H9 (cell line): ENCODE data around the gene LBH. TPM values are rescaled to one million over a fixed set of nuclear protein-coding genes. Genes with fewer than 3 reads are reported as not detected.
A peak's percentile ranks its signal among the peaks of the same experiment; 100 is the strongest.

Experiments used
- DNase-seq: peaks from one replicate; pipeline ENCODE4 v3.0.0-alpha.2; 2017
- H2AFZ ChIP-seq: one replicate; pipeline ENCODE4 v1.6.1; 2013; ENCODE audit warnings: mild to moderate bottlenecking, low read length, control low read depth, moderate library complexity
- H2AK5ac ChIP-seq: 2 replicates; pipeline ENCODE4 v1.6.1; 2013; ENCODE audit warnings: low read length, control low read depth, mixed read lengths; ENCODE audit not compliant: insufficient read length
- H2BK120ac ChIP-seq: one replicate; pipeline ENCODE4 v1.6.1; 2013; ENCODE audit warnings: low read depth, mild to moderate bottlenecking, low read length, control low read depth, inconsistent platforms; ENCODE audit not compliant: poor library complexity, severe bottlenecking
- H2BK12ac ChIP-seq: 2 replicates; pipeline ENCODE4 v1.6.1; 2013; ENCODE audit warnings: low read length, control low read depth, mixed read lengths, low read depth; ENCODE audit not compliant: insufficient read length
- H2BK15ac ChIP-seq: 2 replicates; pipeline ENCODE4 v1.6.1; 2013; ENCODE audit warnings: low read depth, low read length, control low read depth
- H2BK20ac ChIP-seq: one replicate; pipeline ENCODE4 v1.6.1; 2013; ENCODE audit warnings: low read depth, mild to moderate bottlenecking, low read length, control low read depth, inconsistent platforms; ENCODE audit not compliant: poor library complexity, severe bottlenecking
- H2BK5ac ChIP-seq: 2 replicates; pipeline ENCODE4 v1.6.1; 2013; ENCODE audit warnings: low read length, control low read depth, mixed read lengths; ENCODE audit not compliant: insufficient read length
- H3K14ac ChIP-seq: 2 replicates; pipeline ENCODE4 v1.6.1; 2013; ENCODE audit warnings: low read length, control low read depth; ENCODE audit not compliant: insufficient read depth
- H3K18ac ChIP-seq: 2 replicates; pipeline ENCODE4 v1.6.1; 2013; ENCODE audit warnings: low read depth, mild to moderate bottlenecking, mixed read lengths, low read length, control low read depth; ENCODE audit not compliant: insufficient read length
- H3K23ac ChIP-seq: 2 replicates; pipeline ENCODE4 v1.6.1; 2013; ENCODE audit warnings: low read length, control low read depth, mixed read lengths, low read depth; ENCODE audit not compliant: insufficient read length
- H3K23me2 ChIP-seq: 2 replicates; pipeline ENCODE4 v1.6.1; 2013; ENCODE audit warnings: low read depth, mild to moderate bottlenecking, mixed read lengths, low read length, control low read depth; ENCODE audit not compliant: insufficient read length, poor library complexity, severe bottlenecking
- H3K27ac ChIP-seq: 2 replicates; pipeline ENCODE4 v1.5.1; 2013; ENCODE audit warnings: low read length, control low read depth, mixed read lengths, low read depth; ENCODE audit not compliant: insufficient read length
- H3K27me3 ChIP-seq: 2 replicates; pipeline ENCODE4 v1.6.1; 2013; ENCODE audit warnings: low read length, control low read depth, inconsistent platforms; ENCODE audit not compliant: insufficient read depth
- H3K4ac ChIP-seq: 2 replicates; pipeline ENCODE4 v1.6.1; 2013; ENCODE audit warnings: low read depth, mild to moderate bottlenecking, control low read depth, inconsistent platforms, low read length, moderate library complexity
- H3K4me1 ChIP-seq: 2 replicates; pipeline ENCODE4 v1.6.1; 2013; ENCODE audit warnings: low read length, control low read depth, inconsistent platforms; ENCODE audit not compliant: insufficient read depth
- H3K4me2 ChIP-seq: 2 replicates; pipeline ENCODE4 v1.6.1; 2013; ENCODE audit warnings: low read length, control low read depth, mixed read lengths; ENCODE audit not compliant: insufficient read length, insufficient read depth
- H3K56ac ChIP-seq: 2 replicates; pipeline ENCODE4 v1.6.1; 2013; ENCODE audit warnings: low read depth, mild to moderate bottlenecking, mixed read lengths, low read length, control low read depth; ENCODE audit not compliant: insufficient read length
- H3K79me1 ChIP-seq: 2 replicates; pipeline ENCODE4 v1.6.1; 2013; ENCODE audit warnings: low read depth, mild to moderate bottlenecking, moderate library complexity, low read length, control low read depth, inconsistent platforms; ENCODE audit not compliant: insufficient read depth, poor library complexity, severe bottlenecking
- H3K79me2 ChIP-seq: 2 replicates; pipeline ENCODE4 v1.6.1; 2013; ENCODE audit warnings: low read length, control low read depth, inconsistent platforms; ENCODE audit not compliant: insufficient read depth
- H3K9ac ChIP-seq: 2 replicates; pipeline ENCODE4 v1.6.1; 2013; ENCODE audit warnings: low read length, control low read depth, mixed read lengths; ENCODE audit not compliant: insufficient read length; ENCODE audit errors: extremely low read depth
- H3K9me3 ChIP-seq: one replicate; pipeline ENCODE4 v1.6.1; 2013; ENCODE audit warnings: low read depth, low read length, inconsistent platforms; ENCODE audit not compliant: control insufficient read depth
- H3T11ph ChIP-seq: one replicate; pipeline ENCODE4 v1.6.1; 2013; ENCODE audit warnings: mild to moderate bottlenecking, low read length, control low read depth, inconsistent platforms
- H4K20me1 ChIP-seq: one replicate; pipeline ENCODE4 v1.6.1; 2013; ENCODE audit not compliant: control insufficient read depth, insufficient read length, insufficient read depth
- H4K5ac ChIP-seq: 2 replicates; pipeline ENCODE4 v1.6.1; 2013; ENCODE audit warnings: low read depth, mild to moderate bottlenecking, mixed read lengths, low read length, control low read depth; ENCODE audit not compliant: insufficient read length
- H4K8ac ChIP-seq: replicated peaks from 2 replicates; pipeline ENCODE4 v1.6.1; 2013; ENCODE audit warnings: low read length, control low read depth, mixed read lengths, low read depth; ENCODE audit not compliant: insufficient read length
- H4K91ac ChIP-seq: 2 replicates; pipeline ENCODE4 v1.6.1; 2013; ENCODE audit warnings: low read depth, mild to moderate bottlenecking, moderate library complexity, mixed read lengths, low read length, control low read depth; ENCODE audit not compliant: insufficient read length
- H3K27ac Mint-ChIP-seq, 3 experiments: 2 replicates in 2 of 3; 3 replicates in 1 of 3; pipeline ENCODE4 v1.8.0; 2020 to 2021; ENCODE audit warnings: mixed read lengths in 3 of 3, mild to moderate bottlenecking in 1 of 3, moderate library complexity in 1 of 3
- H3K27me3 Mint-ChIP-seq: 2 replicates; pipeline ENCODE4 v1.8.0; 2021; ENCODE audit warnings: low read depth, mild to moderate bottlenecking, moderate library complexity, mixed read lengths
- H3K36me3 Mint-ChIP-seq, 3 experiments: 2 replicates in 2 of 3; 3 replicates in 1 of 3; pipeline ENCODE4 v1.8.0; 2020 to 2021; ENCODE audit warnings: low read depth in 3 of 3, mixed read lengths in 3 of 3; ENCODE audit not compliant: insufficient read depth in 1 of 3
- H3K4me1 Mint-ChIP-seq, 2 experiments: 2 replicates each; pipeline ENCODE4 v1.8.0; 2020; ENCODE audit warnings: mixed read lengths in 2 of 2
- H3K4me3 Mint-ChIP-seq, 2 experiments: 2 replicates in 1 of 2; 3 replicates in 1 of 2; pipeline ENCODE4 v1.8.0; 2020 to 2021; ENCODE audit warnings: mild to moderate bottlenecking in 2 of 2, mixed read lengths in 2 of 2, moderate library complexity in 1 of 2
- H3K9me3 Mint-ChIP-seq, 2 experiments: 2 replicates in 1 of 2; 3 replicates in 1 of 2; pipeline ENCODE4 v1.8.0; 2020; ENCODE audit warnings: mild to moderate bottlenecking in 2 of 2, mixed read lengths in 2 of 2, moderate library complexity in 1 of 2
- CTCF ChIP-seq: fragments of 200-600 bp; sonication (generic); conservative IDR thresholded peaks from 3 replicates; pipeline ENCODE4 v1.8.0; 2021; ENCODE audit warnings: antibody characterized with exemption, mild to moderate bottlenecking
- WGBS: extraction: QIAGEN DNeasy Blood & Tissue Kit; methylation state at CpG from one replicate; pipeline ENCODE4 v1.1.7; 2013; ENCODE audit warnings: missing lambda C conversion rate, low lambda C conversion rate, mixed read lengths; ENCODE audit not compliant: insufficient read length; ENCODE audit errors: extremely low coverage; 5-methylcytosine and 5-hydroxymethylcytosine counted together
- total RNA-seq: library from RNA; stranded (reverse); gene quantifications from 2 replicates; pipeline ENCODE4 v1.2.1, GENCODE V29; 2021

Gene LBH
- total RNA-seq, 1 experiment from 2014 or later: 53.0 TPM

GRCh38 chr2:30190637-30191036 lies 40.7 kb upstream of the LBH start:
- Histone ChIP-seq H3K4ac (no peak overlapping the region), H2BK12ac (no peak overlapping the region)
- no peaks in the 10 kb centered on the region; the same call in 1 of the 2 replicates for H3K27me3 Mint-ChIP-seq

More at GRCh38 chr2:30190637-30191036, 40.7 kb upstream of the LBH start:
- no peaks in the 10 kb centered on the region for H3K9me3 ChIP-seq
- no peak overlapping the region for H4K8ac ChIP-seq
- H2AFZ ChIP-seq: no peak overlapping the region
- H2BK20ac ChIP-seq: no peak overlapping the region
- Mint-ChIP-seq H3K9me3 (peaks cover 5 to 6% of the 10 kb centered on the region in 2 experiments; a peak in 3 of 5 replicates), H3K36me3 (peaks cover 0 to 11% (median 4%) of the 10 kb centered on the region in 3 experiments; a peak in 3 of 7 replicates), H3K4me3 (no peak overlapping the region), H3K27ac (no peak overlapping the region; a peak in 1 of 7 replicates), H3K4me1 (peaks cover 23 to 24% of the 10 kb centered on the region in 2 experiments)
- H4K91ac ChIP-seq: no peak overlapping the region
- no peak overlapping the region for H3K4me2 ChIP-seq
- H3K4me1 ChIP-seq: no peaks in the 10 kb centered on the region; the same call in 1 of the 2 replicates
- no peaks in the 10 kb centered on the region for H3K79me1 ChIP-seq
- H4K20me1 ChIP-seq: no peaks in the 10 kb centered on the region
- H3K27ac ChIP-seq: no peak overlapping the region
- no peak overlapping the region for H2BK15ac ChIP-seq
- H3K23ac ChIP-seq: no peak overlapping the region
- DNase-seq: peak; percentile 45
- no peak overlapping the region for H3K9ac ChIP-seq
- H2AK5ac ChIP-seq: no peak overlapping the region
- no peak for TF ChIP-seq CTCF
- no peak overlapping the region for H4K5ac ChIP-seq
- no peaks in the 10 kb centered on the region for H3K23me2 ChIP-seq
- H3K18ac ChIP-seq: no peak overlapping the region
- no peak overlapping the region for H3K14ac ChIP-seq
- no peak overlapping the region for H2BK120ac ChIP-seq
- no peak overlapping the region for H3K56ac ChIP-seq
- H3K27me3 ChIP-seq: no peaks in the 10 kb centered on the region
- no peak overlapping the region for H3T11ph ChIP-seq
- H3K79me2 ChIP-seq: no peaks in the 10 kb centered on the region
- WGBS: no CpG with 5 or more reads among the region's 13 CpGs
- no peak overlapping the region for H2BK5ac ChIP-seq
